GM21825 (cell line): ENCODE data around the gene SLC12A8.

Source experiments
- ATAC-seq: cut with Tn5 transposase; IDR thresholded peaks from one replicate; pipeline ENCODE4 v1.9.1; 2021; ENCODE audit warnings: mild to moderate bottlenecking, moderate library complexity; ENCODE audit not compliant: unreplicated experiment

SLC12A8 gene

DNA sequence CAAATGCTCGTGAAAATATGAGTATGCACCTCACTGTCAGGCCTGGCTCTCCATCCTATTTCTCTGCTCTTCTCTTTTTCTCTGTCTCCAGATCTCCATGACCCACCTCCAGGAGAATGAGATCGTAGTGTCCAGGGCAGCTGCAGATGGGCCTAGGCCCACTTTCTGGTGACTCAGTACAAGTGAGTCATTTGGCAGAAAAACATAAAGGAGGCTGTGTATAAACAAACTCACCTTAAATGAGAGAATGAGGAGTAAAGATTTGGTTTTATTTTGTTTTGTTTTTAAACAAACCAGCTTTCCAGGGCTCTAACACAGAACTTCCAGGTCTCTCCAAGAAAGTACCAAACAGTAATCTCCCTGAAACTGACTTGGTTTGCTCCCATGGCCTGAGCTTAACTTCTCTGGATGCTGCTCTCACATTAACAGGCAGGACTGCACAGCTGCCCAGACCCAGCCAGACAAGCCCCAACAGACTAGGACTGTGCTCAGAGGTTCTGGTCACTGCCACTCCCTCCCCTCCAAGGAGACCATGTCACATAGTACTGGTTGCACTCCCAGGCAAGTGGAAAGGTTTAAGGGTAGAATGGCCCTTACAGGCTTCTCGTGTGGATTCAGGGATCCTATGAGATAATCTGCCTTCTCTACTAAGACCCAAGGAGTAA, 155.2 kb downstream of the SLC12A8 start:
- no peak for ATAC-seq

DNA sequence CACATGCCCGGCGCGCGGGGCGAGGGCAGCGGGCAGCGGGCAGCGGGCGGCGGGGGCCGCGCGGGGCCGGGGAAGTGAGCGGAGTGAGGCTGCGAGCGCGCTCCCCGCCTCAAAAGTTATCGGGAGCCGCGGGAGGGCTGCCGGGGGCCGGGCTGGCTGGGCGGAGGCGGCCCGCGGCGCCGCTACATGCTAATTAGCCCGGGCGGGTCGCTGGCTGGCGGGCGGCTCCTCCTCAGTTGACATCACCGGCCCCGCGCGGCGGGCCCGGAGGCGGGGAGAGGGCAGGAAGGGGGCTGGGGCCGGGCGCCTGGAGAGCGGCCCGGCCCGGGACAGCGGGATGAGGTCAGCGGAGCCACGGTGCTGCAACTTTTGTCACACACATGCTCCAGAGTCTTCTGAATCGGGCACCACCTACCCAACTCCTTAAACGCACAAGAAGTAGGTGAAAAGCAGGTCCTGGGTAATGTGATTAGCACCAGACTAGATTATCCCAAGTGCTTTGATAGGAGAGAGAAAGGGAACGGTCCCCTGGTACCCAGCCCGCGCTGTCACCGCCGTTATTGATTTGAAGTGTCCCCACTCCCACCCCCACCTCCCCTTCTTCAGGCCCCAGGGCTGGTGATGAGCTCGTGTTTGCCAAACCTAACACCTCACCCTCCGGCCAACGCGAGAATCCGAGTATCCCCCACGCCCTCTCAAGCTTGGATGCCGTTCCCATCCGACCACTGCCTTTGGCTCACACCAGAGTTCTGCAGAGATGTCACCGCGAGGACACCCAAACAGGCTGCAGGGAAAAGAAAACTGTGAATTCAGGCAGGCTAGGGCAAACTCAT, 156.4 kb downstream of the SLC12A8 start, which contains the start of gene HEG1:
HEG1 (minus strand) TSS at position 85 of the 833 bp plus-strand sequence. CDS start 107 bp downstream, outside the sequence.
- ATAC-seq, result peak; percentile 56

DNA sequence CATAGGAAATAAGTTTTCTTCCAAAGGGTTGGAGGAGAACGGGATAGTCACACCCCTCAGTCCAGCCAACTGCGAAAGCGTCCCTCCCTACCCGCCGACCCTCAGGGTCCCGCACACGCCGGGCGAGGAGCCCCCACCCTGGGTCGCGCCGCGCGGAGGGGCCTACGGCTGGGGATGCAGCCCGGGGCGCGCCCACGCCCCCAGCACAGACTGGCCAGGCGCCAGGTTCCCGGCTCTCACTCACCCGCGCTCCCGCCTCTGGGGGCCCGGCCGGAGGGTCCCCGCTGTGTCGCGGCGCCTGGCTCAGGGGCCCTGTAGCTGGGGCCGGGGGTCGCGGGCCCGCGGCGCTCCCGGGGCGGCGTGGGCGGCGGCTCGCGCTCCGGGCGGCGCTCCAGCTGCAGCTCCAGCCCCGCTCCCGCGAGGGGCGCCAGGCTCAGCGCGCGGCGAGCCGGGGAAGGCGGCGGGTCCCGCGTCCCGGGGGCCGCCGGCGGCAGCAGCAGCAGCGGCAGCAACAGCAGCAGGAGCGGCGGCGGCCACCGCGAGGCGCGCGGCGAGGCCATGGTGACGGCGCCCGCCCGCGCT, 157.1 kb downstream of the SLC12A8 start:
- ATAC-seq, result peak; percentile 21

DNA sequence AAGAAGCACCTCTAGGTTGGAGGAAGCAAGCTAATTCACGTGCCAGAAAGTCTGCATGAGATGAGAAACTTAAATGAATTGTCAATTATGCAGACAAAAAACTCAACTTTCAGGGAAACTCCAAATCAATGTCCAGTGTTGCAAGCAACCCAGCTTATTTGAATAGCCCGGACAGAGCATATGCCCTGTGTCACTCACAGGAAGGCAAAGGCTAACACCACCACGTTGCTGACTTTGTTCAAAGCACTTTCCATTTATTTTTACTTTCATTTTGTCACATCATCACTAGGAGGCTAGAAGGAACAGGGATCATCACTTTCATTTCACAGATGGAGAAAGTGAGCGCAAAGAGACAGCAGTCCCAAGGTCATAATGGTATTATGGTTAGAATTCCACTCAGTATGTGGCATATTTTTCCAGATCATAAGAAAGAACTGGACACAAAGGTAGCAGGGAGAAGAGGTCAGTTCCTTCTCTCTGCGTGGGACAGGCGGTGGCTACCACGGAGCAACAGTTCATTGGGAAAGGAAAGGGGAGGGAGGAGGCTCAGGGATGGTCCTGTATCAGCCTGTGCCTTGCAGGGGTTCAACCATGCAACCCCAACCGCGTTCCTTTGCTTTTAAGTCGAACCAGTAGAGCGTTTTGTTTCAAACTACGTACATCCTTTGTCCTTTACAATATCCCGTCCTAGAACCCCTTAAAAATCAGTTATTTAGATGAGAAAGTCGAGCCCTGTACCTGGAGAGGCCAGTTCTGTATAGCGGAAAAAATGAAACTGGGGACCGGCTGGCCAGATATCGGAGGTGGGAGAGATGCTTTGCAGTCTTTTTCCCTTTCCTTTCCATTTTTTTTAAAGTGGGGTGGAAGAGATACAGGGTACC, 157.9 kb downstream of the SLC12A8 start:
- ATAC-seq, result peak; percentile 27

DNA sequence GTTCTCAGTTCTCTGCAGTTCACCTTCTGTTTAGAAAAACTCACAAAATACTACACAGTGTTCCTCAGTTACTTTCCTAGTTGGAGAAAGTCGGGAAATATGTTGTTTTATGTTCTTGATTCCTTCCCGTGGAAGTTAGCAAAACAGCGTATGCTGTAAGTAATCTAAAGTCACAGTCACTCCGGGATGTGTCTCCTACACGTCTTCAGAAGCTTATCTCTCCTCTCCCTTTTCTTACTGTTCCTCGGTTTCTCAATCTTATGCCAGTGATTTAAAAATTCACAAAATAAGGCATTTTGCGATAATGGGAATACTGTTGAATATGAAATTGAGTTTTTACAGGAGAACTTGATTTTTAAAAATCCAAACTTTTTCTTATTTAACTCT, 158.5 kb downstream of the SLC12A8 start:
- no peak for ATAC-seq

DNA sequence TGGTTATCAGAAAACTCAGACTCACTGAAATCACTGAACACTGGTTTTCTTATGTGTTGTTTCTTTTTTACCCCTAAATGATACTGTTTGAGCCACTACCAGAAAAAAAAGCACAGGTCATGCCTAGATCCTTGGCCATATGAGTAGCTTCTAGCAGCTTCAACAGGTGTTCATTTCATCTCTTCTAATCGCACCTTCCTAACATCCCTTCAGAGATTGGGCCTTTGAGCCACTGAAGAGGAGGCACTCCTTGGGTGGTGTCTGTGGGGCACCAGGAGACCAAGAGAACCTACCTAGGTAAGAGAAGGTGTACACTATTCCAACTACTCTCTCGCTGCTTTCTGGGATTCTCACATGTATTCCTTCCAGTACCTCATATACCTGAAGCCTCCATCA, 159.2 kb downstream of the SLC12A8 start:
- ATAC-seq, result no peak

DNA sequence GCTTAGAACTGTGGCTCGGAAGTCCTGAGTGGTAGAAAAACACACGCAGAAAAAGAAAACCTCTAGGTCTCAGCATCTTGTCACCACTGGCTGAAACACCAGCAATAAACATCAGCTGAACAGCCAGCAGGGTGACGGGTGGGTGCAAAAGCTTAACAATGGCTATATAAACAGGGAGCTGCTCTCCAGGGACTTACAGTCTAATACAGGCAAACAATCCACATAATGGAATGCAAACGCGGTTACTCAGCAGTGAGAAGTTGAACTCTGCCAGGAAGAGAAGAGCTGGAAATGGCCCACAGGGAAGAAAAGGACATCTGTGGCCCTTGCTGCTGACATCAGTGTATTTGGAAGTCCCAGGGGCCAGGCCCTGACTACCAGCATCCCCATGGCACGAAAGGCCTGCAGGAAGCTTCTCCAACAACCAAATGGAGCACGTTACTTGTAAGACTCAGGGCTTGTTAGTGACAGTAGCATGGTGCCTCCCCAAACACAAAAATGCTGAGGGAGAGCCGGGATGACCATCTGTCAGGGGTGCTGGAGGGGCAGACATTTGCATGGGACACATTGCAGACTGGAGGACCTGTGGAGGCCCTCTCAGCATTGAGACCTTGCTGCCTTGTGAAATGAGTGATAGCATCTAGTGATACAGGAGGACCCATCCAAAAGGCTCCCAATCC, 159.8 kb downstream of the SLC12A8 start:
- no peak for ATAC-seq

DNA sequence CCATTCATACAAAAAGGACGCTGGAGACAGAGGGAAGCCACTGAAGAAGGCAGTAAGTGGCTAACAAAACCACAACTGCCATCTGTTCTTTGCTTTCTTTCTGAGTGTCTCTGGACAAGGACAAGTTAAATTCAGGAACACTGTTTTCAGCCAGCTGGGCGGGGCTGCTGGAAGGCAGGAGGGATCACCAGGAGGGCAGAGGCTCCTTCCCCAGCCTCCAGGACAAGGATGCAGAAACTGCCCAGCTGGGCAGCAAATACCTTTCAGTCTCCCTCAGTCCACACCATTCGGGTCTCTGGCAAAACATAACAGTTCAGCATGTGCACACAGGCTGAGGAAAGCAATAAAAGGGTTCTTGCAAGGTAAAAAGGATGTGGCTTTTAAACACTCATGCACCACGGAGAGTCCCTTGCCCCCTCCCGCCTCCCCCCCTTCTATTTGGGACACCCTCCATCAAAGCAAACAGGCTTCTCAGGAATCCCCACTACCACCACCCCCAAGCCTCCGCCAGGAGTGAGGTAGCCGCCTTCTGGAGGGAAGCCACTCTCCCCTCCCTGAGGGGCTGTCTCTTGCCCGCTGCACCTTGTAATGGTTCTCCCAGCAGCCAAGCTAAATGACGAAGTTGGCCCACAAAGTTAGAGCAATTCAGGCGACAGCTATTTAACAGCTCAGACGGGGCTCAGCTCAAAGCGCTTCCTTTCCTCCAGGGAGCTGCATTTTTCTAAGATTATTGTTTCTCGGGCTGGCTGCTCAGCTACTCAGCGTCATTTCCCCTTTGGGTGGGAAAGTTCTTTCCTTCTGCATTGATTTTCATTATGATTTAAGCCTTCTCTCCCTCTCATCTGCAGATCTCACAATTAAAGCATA, 160.6 kb downstream of the SLC12A8 start:
- peak; percentile 30 for ATAC-seq

DNA sequence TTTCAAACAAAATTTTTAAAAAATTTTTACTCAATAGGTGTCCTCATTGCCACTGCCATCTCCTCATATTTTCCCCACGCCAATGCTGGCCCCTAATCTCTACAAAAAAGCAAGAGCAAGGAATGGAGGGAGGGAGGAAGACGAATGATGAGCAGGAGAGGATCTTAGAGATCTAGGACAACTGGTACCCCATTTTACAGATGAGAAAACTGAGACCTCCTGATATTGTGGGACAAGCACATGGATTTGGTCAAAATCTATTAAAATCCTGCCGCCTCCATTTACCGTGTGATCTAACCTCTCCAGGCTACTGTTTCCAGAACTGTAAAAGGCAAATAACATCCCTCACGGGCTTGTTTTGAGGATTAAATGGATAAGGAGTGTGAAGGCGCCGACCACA, 161.3 kb downstream of the SLC12A8 start:
- ATAC-seq, result no peak

DNA sequence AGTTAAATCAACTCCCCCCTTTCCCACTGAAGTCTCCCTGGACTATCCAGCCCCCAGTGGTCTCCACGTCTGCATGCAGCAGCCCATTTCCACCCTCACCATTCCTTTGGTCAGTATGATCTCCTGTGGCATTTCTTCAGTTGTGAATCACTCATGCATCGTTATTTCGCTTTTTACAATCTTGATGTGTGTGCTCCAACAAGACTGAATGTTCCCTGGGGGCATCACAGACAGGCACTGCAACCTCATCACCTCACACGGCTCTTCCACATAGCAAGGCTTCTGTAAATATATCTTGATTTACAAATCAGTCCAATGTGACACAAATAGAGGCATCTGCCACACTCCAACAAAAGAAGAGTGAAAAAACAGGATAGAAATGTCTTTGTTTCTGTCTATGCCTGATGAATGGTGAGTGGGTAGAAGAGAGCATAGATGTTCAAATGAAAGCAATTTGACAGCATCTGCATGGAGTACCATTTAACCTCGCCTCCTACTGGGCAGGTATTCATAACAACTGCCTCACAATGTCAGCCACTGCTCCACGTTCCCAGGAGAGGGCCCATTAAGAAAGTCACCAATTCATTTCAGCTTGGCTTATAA, 162.0 kb downstream of the SLC12A8 start:
- no peak for ATAC-seq

DNA sequence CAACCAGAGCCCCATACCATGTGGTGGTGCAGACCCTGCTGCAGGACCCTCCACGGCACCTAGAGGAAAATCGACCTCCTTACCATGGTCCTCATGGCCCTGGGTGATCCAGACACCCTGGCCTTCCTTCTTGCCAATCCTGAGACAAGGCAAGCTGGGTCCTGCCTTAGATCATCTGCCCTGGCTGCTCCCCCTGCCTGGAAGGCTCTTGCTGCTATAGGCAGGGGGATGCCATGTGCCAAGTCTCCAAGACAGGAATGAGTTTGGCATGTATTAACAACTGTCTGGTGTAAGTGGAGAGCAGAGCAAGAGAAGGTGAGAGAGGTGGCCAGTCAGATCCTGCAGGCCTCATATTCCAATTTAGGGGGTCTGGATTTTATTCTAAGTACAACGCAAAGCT, 164.3 kb downstream of the SLC12A8 start:
- no peak for ATAC-seq

DNA sequence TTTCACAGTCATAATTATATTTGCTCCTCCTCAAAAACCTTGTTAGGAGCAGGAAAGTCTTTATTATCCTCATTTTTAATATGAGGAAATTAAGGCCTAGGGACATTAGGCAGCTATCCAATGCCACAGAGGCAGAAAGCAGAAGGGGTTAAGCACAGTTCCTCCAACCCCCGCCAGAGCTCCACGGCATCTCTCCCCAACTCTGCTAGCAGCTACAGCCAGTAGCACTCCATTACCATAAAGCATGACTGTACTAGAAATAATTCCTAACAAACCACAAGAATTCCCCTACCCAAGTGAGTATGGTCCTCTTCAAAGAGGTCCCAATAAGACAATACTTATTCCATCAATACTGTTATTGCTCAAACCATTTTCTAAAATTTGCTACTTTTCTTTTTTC, 166.6 kb downstream of the SLC12A8 start:
- no peak for ATAC-seq

DNA sequence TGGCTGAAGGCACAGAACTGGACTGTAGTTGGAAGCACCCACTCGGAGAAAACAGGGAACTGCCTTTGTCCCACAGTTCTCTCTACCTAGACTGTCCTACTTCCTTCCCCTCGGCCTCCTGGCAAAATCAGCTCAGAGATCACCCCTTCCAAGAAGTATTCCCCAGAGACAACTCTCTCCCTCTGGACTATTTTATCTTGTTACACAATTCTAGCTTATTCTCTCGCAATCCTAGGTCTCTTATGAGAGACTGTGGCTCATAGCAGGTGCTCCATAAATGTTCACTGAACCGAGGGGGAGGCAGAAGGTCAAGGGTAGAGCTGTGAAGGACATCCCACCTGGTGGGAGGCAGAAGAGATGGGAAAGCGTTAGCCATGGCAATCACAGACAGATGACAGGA, 167.4 kb downstream of the SLC12A8 start:
- ATAC-seq, result no peak

DNA sequence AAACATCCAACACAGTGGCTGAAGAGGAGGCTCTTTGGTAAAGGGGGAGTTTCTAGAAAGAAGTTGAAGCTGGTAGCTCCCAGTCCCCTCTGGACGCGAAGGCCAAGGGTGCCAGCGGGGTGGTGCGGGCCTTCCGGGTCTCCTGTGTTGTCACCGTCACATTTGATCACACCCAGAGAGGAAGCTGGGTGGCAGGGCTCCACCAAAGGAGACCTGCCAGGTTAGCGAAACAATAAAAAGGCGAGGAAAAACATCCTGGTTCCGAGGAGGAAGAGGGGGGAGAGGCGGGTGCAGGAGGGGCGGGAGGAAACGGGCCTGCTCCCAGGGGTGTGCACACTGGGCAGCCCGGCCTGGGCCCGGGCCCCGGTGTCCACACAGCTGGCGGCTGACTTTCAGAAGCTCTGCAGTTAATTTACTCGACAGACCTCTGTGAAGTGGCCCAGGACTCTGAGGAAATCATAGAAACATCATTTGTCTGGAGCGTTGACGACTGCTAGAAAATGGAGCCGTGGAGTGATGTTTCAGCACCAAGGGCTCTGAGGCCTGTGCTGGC, 168.9 kb downstream of the SLC12A8 start:
- ATAC-seq, result no peak

DNA sequence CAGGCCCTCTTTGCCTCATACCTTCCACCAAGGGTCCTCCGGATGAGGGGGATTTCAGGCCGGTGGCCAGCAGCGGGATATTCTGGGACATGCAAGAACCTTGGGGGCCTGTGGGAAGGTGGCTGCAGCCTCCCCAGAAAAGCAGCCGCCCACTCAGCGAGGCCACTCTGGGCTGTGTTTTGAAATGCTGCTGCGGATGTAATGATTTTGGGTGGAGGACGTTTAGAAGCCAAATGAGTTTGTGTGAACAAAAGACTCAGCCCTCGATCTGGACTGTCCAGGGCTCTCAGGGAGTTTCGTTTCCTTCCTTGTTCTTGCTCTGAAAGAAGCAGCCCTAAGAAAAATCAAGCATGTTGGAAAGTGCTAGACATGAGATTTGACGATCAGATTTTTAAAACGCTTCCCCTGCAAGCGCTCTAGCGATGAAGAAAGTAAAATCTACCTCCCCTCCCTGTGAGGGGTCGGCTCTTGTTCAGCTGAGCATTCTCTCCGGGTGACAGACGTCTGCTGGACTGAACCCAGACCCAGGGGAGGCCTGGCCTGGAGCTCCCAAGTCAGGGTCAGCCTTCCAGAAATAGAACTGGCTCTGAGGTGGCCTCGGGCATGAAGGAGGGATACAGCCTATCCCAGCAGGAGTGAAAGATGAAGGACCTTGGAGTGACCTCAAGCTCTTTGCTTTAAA, 169.7 kb downstream of the SLC12A8 start:
- ATAC-seq, result no peak

DNA sequence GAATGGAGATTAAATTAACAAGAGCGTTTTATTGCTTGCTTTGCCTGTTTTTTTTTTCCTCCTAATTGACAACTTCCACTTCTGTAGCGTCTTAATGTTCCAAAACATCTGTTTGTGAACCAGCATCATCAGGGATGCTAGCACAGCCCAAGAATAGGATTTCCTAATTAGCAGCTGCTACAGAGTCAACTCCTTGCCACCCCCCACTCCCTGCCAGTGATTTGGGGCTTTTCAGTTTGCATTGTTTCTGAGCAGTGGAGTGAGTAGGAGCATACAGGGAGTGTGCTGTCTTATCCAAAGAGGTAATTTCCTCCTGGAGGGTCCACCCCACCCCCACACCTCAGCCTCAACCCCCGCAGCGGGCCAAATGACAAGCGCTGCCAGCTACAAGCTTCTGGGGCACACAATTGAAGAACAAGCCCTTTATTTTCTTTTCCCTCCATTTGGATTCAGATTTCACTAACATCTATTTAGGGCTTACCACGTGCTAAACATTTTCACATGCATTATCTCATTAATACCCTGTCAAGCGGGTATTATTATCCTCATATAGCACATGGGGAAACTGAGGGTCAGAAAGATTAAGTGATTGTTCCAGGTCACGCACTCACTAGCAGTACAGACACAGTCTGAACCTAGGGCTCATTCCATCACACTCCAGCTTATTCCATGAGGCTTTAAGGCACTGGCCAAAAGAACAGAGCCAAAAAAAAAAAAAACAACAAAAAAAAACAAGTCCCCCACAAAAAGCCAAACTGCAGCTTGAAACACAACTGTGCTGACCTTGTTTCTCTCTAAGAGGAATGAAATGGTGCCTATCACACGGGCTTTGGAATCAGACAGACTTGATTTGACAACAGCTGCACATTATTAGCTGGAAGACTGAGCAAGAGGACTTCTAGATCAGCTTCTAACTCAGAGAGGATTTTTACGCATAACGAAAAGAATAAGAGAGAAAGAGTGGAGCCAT, 173.1 kb downstream of the SLC12A8 start:
- ATAC-seq, result no peak
